Measurements from ENCODE around the gene AGFG1. TPM values are rescaled to one million over a fixed set of nuclear protein-coding genes. Genes with fewer than 3 reads are reported as not detected.

AGFG1 gene
- 100 to 1,000 TPM in 1 of 6 experiments, 10 to 100 TPM in 5; 62.3 to 105 (median 74.0) TPM for total RNA-seq (2021; fragmentation: NEBNext Ultra II Directional; extraction: Animal tissue kit (Norgen Biotek cat#: 25700))
- long read RNA-seq, full-length matches to known transcripts = 1 of 8 reads
- long read RNA-seq, partial matches to known transcripts = 4 of 8 reads
- long read RNA-seq, other reads (novel, unspliced or antisense) = 3 of 8 reads

GRCh38 chr2:227471924-227472264 lies at the start of gene AGFG1:
Gene AGFG1, plus strand, starts transcription at chr2:227472156. Its CDS starts 266 bp downstream, at chr2:227472422.
- TF ChIP-seq, protein P1, sequence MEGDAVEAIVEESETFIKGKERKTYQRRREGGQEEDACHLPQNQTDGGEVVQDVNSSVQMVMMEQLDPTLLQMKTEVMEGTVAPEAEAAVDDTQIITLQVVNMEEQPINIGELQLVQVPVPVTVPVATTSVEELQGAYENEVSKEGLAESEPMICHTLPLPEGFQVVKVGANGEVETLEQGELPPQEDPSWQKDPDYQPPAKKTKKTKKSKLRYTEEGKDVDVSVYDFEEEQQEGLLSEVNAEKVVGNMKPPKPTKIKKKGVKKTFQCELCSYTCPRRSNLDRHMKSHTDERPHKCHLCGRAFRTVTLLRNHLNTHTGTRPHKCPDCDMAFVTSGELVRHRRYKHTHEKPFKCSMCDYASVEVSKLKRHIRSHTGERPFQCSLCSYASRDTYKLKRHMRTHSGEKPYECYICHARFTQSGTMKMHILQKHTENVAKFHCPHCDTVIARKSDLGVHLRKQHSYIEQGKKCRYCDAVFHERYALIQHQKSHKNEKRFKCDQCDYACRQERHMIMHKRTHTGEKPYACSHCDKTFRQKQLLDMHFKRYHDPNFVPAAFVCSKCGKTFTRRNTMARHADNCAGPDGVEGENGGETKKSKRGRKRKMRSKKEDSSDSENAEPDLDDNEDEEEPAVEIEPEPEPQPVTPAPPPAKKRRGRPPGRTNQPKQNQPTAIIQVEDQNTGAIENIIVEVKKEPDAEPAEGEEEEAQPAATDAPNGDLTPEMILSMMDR (IDR thresholded peaks at IDR 0.05) = peak; percentile 97
- H3K27me3 Mint-ChIP-seq (ENCODE audit: insufficient read depth) = no peaks in the 10 kb centered on the region
- H3K36me3 Mint-ChIP-seq (ENCODE audit: low read depth) = 0 out of 2 replicates have a peak, but pooled peaks cover 1% of the 10 kb centered on the region
- H3K27ac Mint-ChIP-seq = peak within 1 kb of the TSS; percentile 82
- no peaks in the 10 kb centered on the region for H3K9me3 Mint-ChIP-seq
- peak within 1 kb of the TSS; percentile 94 for H3K4me3 Mint-ChIP-seq
- DNase-seq = peak; percentile 68
- H3K4me1 Mint-ChIP-seq (ENCODE audit: low read depth) = peaks cover 55% of the 10 kb centered on the region

DNA sequence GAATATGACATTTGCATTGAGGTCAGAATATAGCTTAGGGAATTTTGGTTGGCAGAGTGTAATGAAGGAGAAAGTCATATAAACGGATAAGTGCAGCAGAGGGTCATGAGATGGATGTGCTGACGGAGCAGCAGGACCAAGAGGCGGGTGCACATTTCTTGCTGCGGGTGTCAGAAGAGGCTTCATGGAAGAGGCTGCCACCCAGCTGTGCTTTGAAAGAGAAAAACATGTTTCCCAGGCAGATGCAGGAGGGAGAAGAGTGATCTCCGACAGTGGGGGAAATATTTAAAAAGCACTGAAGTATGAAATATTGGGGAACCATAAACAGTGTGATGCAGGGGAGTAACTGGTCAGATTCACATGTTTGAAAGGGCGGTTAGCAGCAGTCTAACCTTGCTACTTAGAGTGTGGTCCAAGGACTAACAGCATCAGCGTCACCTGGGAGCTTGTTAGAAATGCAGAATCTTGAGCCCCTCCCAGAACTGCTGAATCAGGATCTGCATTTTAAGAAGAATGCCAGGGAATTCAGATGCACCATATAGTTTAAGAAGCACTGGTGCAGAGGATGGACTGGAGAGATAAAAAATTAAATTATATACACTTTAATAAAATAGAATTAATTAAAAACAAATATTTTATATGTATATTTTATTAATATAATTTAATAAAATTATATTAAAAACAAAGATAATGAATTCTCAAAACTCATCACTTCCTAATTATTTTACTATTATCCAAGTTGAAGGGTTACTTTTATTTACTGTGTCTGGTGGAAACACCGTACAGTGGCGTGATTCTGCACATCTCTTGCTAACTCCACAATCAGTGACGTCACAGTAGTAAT lies 48.1 kb upstream of the AGFG1 start:
- Mint-ChIP-seq H3K9me3 (no peaks in the 10 kb centered on the region), H3K36me3 (ENCODE audit: low read depth) (no peaks in the 10 kb centered on the region), H3K27me3 (ENCODE audit: insufficient read depth) (peaks cover 3% of the 10 kb centered on the region), H3K4me3 (no peak overlapping the region), H3K4me1 (ENCODE audit: low read depth) (no peaks in the 10 kb centered on the region; the same call in 1 of the 2 replicates), H3K27ac (no peak overlapping the region)
- DNase-seq = no peak
- TF ChIP-seq, protein P1 (IDR thresholded peaks at IDR 0.05) = no peak

DNA sequence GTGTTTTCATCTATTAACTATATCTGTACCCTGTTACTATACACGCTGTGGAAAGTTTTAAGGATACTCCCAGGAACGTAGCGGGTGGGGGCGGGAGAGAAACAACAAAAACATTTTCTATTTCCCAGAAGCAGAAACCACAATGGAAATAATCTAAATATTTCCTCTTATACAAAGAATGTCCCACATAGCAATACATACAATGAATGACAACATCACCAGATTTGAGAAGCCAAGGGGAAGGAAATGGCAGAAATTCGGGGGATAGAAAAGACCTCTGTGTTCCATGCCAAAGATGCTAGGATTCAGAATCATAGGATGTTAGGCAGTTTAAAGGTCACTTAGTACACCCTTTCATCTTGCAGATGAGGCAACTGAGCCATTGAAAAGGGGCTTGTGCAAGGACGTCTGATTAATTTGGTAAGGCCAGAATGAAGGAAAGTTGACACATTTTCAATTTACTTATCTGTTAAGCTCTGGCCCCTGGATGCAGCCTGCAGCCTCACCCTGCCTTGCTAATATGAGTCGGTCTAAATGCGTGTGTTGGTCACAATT lies 43.1 kb upstream of the AGFG1 start:
- peaks cover 18% of the 10 kb centered on the region for H3K9me3 Mint-ChIP-seq
- H3K27ac Mint-ChIP-seq = no peak overlapping the region
- no peak overlapping the region for H3K4me3 Mint-ChIP-seq
- no peak for DNase-seq
- TF ChIP-seq, protein P1 (IDR thresholded peaks at IDR 0.05) = no peak
- H3K27me3 Mint-ChIP-seq (ENCODE audit: insufficient read depth) = peaks cover 4% of the 10 kb centered on the region; the same call in 1 of the 2 replicates
- H3K36me3 Mint-ChIP-seq (ENCODE audit: low read depth) = peaks cover 11% of the 10 kb centered on the region
- H3K4me1 Mint-ChIP-seq (ENCODE audit: low read depth) = no peaks in the 10 kb centered on the region; the same call in 1 of the 2 replicates

GRCh38 chr2:227430639-227431038 lies 41.3 kb upstream of the AGFG1 start:
- DNase-seq = no peak
- H3K27ac Mint-ChIP-seq = no peak overlapping the region
- H3K36me3 Mint-ChIP-seq (ENCODE audit: low read depth) = peaks cover 11% of the 10 kb centered on the region
- no peak overlapping the region for H3K4me3 Mint-ChIP-seq
- no peaks in the 10 kb centered on the region for H3K4me1 Mint-ChIP-seq (ENCODE audit: low read depth)
- H3K27me3 Mint-ChIP-seq (ENCODE audit: insufficient read depth) = peaks cover 5% of the 10 kb centered on the region; the same call in 1 of the 2 replicates
- TF ChIP-seq, protein P1 (IDR thresholded peaks at IDR 0.05) = no peak
- H3K9me3 Mint-ChIP-seq = peaks cover 23% of the 10 kb centered on the region

DNA sequence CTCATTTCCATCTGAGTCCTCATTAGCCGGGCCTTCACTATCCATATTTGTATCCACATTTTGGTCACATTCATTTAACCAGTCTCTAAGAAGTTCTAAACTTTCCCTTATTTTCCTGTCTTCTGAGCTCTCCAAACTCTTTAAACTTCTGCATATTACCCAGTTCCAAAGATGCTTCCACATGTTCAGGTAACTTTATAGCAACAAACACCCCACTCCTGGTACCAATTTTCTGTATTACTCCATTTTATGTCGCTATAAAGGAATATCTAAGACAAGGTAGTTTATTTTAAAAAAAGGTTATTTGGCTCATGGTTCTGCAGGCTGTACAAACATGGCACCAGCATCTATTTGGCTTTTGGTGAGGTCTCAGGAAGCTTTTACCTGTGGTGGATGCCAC lies 38.8 kb upstream of the AGFG1 start:
- no peak for DNase-seq
- TF ChIP-seq, protein P1 (IDR thresholded peaks at IDR 0.05) = no peak
- no peaks in the 10 kb centered on the region for H3K4me1 Mint-ChIP-seq (ENCODE audit: low read depth)
- peaks cover 23% of the 10 kb centered on the region for H3K9me3 Mint-ChIP-seq
- H3K27me3 Mint-ChIP-seq (ENCODE audit: insufficient read depth) = peaks cover 4% of the 10 kb centered on the region; the same call in 1 of the 2 replicates
- H3K4me3 Mint-ChIP-seq = no peak overlapping the region
- no peak overlapping the region for H3K27ac Mint-ChIP-seq
- peaks cover 11% of the 10 kb centered on the region for H3K36me3 Mint-ChIP-seq (ENCODE audit: low read depth)
